ENCODE measurements around the gene TFDP2. TPM values are rescaled to one million over a fixed set of nuclear protein-coding genes. Genes with fewer than 3 reads are reported as not detected.
A peak's percentile ranks its signal among the peaks of the same experiment; 100 is the strongest.

The TFDP2 gene
- total and polyA plus RNA-seq, 10 of the 15 experiments (the other 5 are each of a cell fraction or from before 2014, with no cell fraction given), result 28.3 to 100 (median 49.7) TPM

DNA sequence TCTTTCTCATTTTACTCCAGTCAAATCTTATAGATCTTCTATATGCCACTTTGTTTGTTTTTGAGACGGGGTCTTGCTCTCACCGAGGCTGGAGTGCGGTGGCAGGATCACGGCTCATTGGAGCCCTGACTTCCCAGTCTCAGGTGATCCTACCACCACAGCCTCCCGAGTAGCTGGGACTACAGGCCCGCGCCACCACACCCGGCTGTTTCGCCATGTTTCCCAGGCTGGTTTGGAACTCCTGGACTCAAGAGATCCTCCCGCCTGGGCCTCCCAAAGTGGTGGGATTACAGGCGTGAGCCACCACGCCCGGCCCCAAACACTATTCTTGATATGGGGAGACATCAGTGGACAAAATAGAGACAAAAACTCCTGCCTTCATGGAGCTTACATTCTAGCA lies 927 bp upstream of the TFDP2 start (continued):
- TF ChIP-seq MTA2 (IDR thresholded peaks at IDR 0.05; ENCODE audit: low read depth) (no peak), SUPT20H (IDR thresholded peaks at IDR 0.05; ENCODE audit: borderline replicate concordance, control insufficient read depth, low read depth, low read length) (no peak), SMAD5 (IDR thresholded peaks at IDR 0.05; ENCODE audit: low read depth) (no peak)

DNA sequence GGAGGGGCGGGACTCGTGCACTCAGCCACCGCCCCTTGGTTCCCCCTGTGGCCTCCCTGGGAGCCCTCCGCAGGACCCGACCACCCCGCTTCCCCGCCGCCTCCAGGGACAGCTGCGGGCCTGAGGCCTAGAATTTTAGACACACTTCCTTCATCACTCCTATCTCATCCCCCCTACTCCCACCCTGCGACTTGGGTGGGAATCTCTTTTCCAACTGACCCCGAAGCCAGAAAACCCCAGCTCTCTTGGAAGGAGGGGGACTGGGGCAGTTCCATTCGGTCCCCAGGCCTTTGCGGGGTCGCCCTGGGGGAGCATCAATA lies 289 bp upstream of the TFDP2 start:
- SMC1A ChIA-PET (ENCODE audit: uncharacterized antibody, unreplicated experiment), result no interaction called here
- WGBS (ENCODE audit: insufficient coverage, insufficient replicate concordance, low lambda C conversion rate, missing lambda C conversion rate), result 50% methylated on average over 12 of the region's 14 CpGs
- intact Hi-C loops (cut with micrococcal nuclease; ENCODE audit: unreplicated experiment), result loop anchor here (5.0 kb wide), 1 partner anchor 127 kb away; no protein-coding TSS in a partner anchor

More for the DNA sequence above, 289 bp upstream of the TFDP2 start:
- Histone ChIP-seq H3K9me3 (replicated peaks; ENCODE audit: control insufficient read depth, insufficient read depth, low read length) (no peaks in the 10 kb centered on the region), H3K27ac (ENCODE audit: control insufficient read depth, insufficient read depth) (peak overlapping the region; percentile 38), H3K79me2 (ENCODE audit: control insufficient read depth, insufficient read depth, low read length) (no peaks in the 10 kb centered on the region), H3K36me3 (ENCODE audit: control insufficient read depth in 2 of 2, insufficient read depth in 2 of 2, low read length in 1 of 2) (no peaks in the 10 kb centered on the region), H3K4me1 (ENCODE audit: control insufficient read depth, insufficient read depth, low read length) (peaks cover 3% of the 10 kb centered on the region; the same call in 1 of the 2 replicates), H3K9ac (ENCODE audit: control insufficient read depth, insufficient read depth, low read length) (peak overlapping the region; percentile 67; the same call in 1 of the 2 replicates), H3K4me3 (peak overlapping the region; percentile 87), H2AFZ (ENCODE audit: control insufficient read depth, low read depth, low read length) (peak overlapping the region; percentile 91), H3K27me3 (replicated peaks in 1 of 2; ENCODE audit: control insufficient read depth in 2 of 2, insufficient read depth in 2 of 2, low read length in 1 of 2) (no peaks in the 10 kb centered on the region), H4K20me1 (ENCODE audit: control insufficient read depth, insufficient read depth) (no peaks in the 10 kb centered on the region), H3K4me2 (ENCODE audit: control insufficient read depth, insufficient read depth) (peak overlapping the region; percentile 83)
- no peak for ATAC-seq
- RAD21 ChIA-PET (ENCODE audit: unreplicated experiment), result interaction anchor here (1.0 kb wide), 1 partner anchor 127 kb away, joined by 3 read pairs; no protein-coding TSS in a partner anchor
- FAIRE-seq, result no peak
- CTCF ChIA-PET, result interaction anchor here (0.7 kb wide), 1 partner anchor 131 kb away, joined by 3 read pairs; no protein-coding TSS in a partner anchor
- DNase-seq (ENCODE audit: low read depth, low spot score), result no peak
- POLR2A ChIA-PET, result no interaction called here
- TF ChIP-seq RBBP5 (conservative IDR thresholded peaks at IDR 0.05) (no peak), NBN (IDR thresholded peaks at IDR 0.05) (no peak), FOXK2 (IDR thresholded peaks at IDR 0.05) (peak; percentile 35; the same call in 1 of the 2 replicates), SPI1 (IDR thresholded peaks at IDR 0.05; ENCODE audit: borderline replicate concordance, insufficient read depth, low read depth, low read length) (no peak), HDGF (IDR thresholded peaks at IDR 0.05) (peak; percentile 54; the same call in 1 of the 2 replicates), SP1 (IDR thresholded peaks at IDR 0.05; ENCODE audit: low read depth, low read length) (no peak)
- in situ Hi-C loops (cut with MboI), result no loop called here
- no TSS peak for BruUV-seq (replicated peaks)
